ENCODE measurements around the gene DYNC1H1. TPM values are rescaled to one million over a fixed set of nuclear protein-coding genes. Genes with fewer than 3 reads are reported as not detected.

The DYNC1H1 gene
- total and polyA plus RNA-seq, 12 donors, result 202 to 509 (median 348) TPM

DNA sequence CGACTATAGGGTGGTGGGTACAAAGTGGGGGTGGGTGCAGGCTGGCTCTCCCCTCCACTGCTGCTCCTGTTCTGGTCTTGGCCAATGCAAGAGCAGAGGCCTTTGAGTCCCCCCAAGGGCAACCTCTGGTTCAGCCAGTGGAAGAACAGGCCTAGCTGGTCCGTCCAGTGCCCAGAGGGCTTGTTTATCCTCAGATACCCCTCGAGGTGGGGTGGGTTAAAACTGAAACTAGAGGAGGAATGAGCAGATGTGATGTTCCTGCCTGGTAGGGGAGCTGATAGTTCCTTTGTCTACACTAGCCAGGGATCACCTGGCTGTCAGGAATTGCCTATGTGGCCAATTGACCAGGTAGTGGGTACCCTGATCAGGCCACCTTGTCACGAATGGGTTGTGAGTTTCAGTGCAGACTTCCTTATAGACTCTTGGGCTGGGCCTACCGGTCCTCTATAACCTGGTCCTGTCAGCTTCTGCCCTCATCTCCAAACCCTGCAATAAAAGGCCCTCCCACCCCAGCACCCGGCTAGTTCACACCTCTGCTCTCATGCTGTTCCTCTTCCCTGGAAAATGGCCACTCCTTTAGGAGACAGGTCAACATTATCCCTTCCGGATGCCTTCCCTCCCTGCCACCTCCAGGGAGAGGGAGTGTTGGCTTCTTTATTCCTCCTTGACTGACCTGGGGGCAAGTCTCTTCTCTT lies 133.2 kb downstream of the DYNC1H1 start:
- DNase-seq, result no peak
- Histone ChIP-seq H3K4me1 (replicated peaks in 1 of 2) (no peaks in the 10 kb centered on the region), H3K36me3 (replicated peaks in 1 of 2) (no peaks in the 10 kb centered on the region), H3K27me3 (no peaks in the 10 kb centered on the region), H3K27ac (no peak overlapping the region), H3K9me3 (replicated peaks in 1 of 3) (no peaks in the 10 kb centered on the region), H3K4me3 (no peak overlapping the region)
- intact Hi-C loops (cut with DNase I), result loop anchor here in 1 of 2 donors (5.0 to 10.0 kb wide), 3 partner anchors 35 to 393 kb away; no protein-coding TSS in a partner anchor
- no peak for TF ChIP-seq POLR2A (IDR thresholded peaks at IDR 0.05)
- TF ChIP-seq, protein P1, sequence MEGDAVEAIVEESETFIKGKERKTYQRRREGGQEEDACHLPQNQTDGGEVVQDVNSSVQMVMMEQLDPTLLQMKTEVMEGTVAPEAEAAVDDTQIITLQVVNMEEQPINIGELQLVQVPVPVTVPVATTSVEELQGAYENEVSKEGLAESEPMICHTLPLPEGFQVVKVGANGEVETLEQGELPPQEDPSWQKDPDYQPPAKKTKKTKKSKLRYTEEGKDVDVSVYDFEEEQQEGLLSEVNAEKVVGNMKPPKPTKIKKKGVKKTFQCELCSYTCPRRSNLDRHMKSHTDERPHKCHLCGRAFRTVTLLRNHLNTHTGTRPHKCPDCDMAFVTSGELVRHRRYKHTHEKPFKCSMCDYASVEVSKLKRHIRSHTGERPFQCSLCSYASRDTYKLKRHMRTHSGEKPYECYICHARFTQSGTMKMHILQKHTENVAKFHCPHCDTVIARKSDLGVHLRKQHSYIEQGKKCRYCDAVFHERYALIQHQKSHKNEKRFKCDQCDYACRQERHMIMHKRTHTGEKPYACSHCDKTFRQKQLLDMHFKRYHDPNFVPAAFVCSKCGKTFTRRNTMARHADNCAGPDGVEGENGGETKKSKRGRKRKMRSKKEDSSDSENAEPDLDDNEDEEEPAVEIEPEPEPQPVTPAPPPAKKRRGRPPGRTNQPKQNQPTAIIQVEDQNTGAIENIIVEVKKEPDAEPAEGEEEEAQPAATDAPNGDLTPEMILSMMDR (IDR thresholded peaks at IDR 0.05), result no peak
- WGBS, 4 donors, result 69 to 79% (median 72%) methylated on average over 7 of the region's 7 CpGs

DNA sequence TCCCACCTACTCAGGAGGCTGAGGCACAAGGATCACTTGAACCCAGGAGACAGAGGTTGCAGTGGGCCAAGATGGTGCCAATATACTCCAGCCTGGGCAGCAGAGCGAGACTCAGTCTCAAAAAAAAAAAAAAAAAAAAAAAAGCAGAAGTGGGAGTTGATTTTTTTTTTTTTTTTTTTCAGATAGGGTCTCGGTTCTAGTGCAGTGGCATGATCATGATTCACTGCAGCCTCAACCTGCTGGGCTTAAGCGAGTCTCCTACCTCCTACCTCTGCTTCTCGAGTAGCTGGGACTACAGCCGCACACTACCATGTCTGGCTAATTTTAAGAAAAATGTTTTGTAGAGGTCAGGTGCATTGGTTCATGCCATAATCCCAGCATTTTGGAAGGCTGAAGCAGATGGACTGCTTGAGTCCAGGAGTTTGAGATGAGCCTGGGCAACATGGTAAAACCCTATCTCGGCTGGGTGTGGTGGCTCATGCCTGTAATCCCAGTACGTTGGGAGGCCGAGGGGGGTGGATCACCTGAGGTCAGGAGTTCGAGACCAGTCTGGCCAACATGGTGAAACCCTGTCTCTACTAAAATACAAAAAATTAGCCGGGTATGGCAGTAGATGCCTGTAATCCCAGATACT lies 138.8 kb downstream of the DYNC1H1 start:
- H3K4me1 ChIP-seq (replicated peaks in 1 of 2), result no peaks in the 10 kb centered on the region
- H3K27ac ChIP-seq, result no peak overlapping the region
- no peaks in the 10 kb centered on the region for H3K27me3 ChIP-seq
- TF ChIP-seq, protein P1 (IDR thresholded peaks at IDR 0.05), result no peak
- no peak for TF ChIP-seq POLR2A (IDR thresholded peaks at IDR 0.05)
- no peaks in the 10 kb centered on the region for H3K9me3 ChIP-seq (replicated peaks in 1 of 3)
- DNase-seq, result peak in 1 of 7 donors; percentile 33
- WGBS, 4 donors, result 82 to 92% (median 87%) methylated on average over 10 of the region's 10 CpGs
- intact Hi-C loops (cut with DNase I), result no loop called here
- no peaks in the 10 kb centered on the region for H3K36me3 ChIP-seq (replicated peaks in 1 of 2)
- no peak overlapping the region for H3K4me3 ChIP-seq

DNA sequence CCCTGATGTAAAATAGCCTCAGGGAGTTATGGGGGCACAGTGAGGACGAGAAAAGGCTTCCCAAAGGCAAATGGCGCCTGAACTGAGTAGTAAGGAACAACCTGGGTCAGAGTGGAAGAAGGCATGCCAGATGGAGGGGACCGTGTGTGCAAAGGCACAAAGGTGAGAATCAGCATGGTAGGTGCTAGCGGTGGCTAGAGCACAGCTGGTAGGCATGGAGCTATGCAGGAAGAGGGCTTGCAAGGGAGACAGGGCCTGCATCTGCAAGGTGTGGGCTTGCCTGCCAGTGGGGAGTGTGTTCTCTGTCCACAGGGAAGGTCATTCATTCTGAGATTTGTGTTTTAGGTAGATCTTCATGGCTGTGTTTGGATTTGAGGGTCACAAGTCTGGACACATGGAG lies 141.0 kb downstream of the DYNC1H1 start:
- 82 to 87% (median 85%) methylated on average over 4 of the region's 4 CpGs for WGBS, 4 donors
- Histone ChIP-seq H3K27ac (no peak overlapping the region), H3K4me3 (no peak overlapping the region), H3K27me3 (no peaks in the 10 kb centered on the region), H3K9me3 (replicated peaks in 1 of 3) (no peaks in the 10 kb centered on the region), H3K4me1 (replicated peaks in 1 of 2) (no peaks in the 10 kb centered on the region), H3K36me3 (replicated peaks in 1 of 2) (no peaks in the 10 kb centered on the region)
- TF ChIP-seq POLR2A (IDR thresholded peaks at IDR 0.05), result no peak
- TF ChIP-seq, protein P1 (IDR thresholded peaks at IDR 0.05), result no peak
- intact Hi-C loops (cut with DNase I), result no loop called here
- peak in 1 of 7 donors; percentile 18 for DNase-seq

Small RNAs within 50 kb of the gene (small RNA-seq; reads per million reads assigned to genes)
- gene AL118558.2, result 0 reads per million in 2 donors
- gene RN7SL472P, result 0 reads per million in 2 donors

Other genes with a start within 250 kb of the DYNC1H1 start
- gene PPP2R5C, start 202.9 kb upstream of the DYNC1H1 start, total RNA-seq, result 100 to 1,000 TPM in 7 of 9 donors, 10 to 100 TPM in 2; 66.5 to 216 (median 140) TPM
- 100 to 1,000 TPM; 105 to 143 (median 128) TPM for gene PPP2R5C, start 202.9 kb upstream of the DYNC1H1 start, polyA plus RNA-seq
- 100 to 1,000 TPM; 272 to 634 (median 424) TPM for gene HSP90AA1, start 122.5 kb downstream of the DYNC1H1 start, total RNA-seq
- 1,000 to 10,000 TPM in 1 of 3 donors, 100 to 1,000 TPM in 2; 293 to 1,666 (median 388) TPM for gene HSP90AA1, start 122.5 kb downstream of the DYNC1H1 start, polyA plus RNA-seq
- 10 to 100 TPM; 13.1 to 55.9 (median 44.6) TPM for gene WDR20, start 175.3 kb downstream of the DYNC1H1 start, total RNA-seq
- 10 to 100 TPM; 21.5 to 46.1 (median 26.0) TPM for gene WDR20, start 175.3 kb downstream of the DYNC1H1 start, polyA plus RNA-seq

Data from adrenal gland (tissue), 12 donors.